HG03354 (cell line): Measurements from ENCODE around the gene LRRC8D.
A peak's percentile ranks its signal among the peaks of the same experiment; 100 is the strongest.

ENCODE experiments used
- ATAC-seq: cut with Tn5 transposase; IDR thresholded peaks from one replicate; pipeline ENCODE4 v1.9.1; 2021; ENCODE audit warnings: mild to moderate bottlenecking; ENCODE audit not compliant: unreplicated experiment, poor library complexity, severe bottlenecking

Gene LRRC8D

DNA sequence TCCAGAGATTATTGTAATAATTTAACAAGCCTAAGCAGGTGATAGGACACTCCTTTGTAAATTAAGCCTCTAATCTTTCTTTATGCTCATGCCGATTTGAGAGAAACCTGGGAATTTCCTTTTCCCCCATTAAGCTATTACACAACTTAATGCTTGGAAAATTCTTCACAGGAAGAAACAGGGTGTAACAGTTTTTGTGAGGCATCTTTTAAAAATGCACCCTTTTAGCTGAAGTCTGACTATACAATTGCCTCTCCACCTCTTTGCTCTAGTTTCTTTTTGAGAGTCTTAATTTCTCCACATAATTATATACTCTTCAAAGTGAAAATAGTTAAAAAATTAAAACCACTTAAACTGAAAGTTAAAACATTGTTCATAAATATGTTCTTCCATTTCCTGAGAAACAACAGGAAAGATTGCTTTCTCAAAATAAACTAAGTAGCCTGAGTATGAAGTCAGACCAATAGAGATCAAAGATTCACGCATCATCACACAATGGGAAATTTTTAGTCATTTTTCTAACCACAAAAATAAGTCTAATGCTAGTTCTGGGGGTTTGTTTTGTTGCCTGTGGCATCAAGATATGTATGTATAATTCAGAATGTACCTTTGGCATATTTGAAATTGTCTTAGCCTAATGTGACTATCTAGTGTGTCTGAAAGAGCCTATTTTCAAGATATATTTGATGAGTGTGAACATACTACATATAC lies 34.7 kb downstream of the LRRC8D start:
- ATAC-seq, result peak; percentile 95

DNA sequence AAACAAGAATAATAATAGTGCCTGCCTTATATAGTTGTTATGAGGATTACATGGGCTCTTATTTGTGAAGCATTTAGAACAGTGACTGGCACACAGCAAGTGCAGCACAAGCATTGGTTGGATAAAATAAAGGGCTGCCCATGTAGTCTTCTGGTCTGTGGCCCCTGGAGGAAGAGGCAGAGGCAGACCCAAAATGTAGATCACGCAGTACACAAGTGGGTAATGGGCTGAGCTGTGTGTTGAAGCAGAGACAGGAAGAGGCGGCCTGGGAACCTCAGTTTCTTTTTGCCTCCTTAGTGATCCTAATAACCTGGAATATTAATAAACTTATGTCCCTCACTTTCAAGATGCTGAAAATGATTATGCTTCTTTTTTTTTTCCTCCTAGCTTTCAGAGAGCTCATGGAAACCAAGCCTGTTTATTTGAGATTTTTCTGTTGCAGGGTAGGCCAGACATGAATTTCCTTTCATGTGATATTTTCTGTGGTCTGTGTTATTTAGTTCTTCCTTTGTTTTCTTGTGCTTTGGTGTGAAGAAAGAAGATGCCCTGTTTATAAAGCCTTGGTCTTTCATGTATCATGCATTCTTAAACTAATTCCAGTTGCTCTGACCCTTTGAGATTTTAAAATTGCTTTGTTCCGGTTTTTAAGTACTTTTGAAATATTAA lies 42.5 kb downstream of the LRRC8D start:
- ATAC-seq, result no peak

DNA sequence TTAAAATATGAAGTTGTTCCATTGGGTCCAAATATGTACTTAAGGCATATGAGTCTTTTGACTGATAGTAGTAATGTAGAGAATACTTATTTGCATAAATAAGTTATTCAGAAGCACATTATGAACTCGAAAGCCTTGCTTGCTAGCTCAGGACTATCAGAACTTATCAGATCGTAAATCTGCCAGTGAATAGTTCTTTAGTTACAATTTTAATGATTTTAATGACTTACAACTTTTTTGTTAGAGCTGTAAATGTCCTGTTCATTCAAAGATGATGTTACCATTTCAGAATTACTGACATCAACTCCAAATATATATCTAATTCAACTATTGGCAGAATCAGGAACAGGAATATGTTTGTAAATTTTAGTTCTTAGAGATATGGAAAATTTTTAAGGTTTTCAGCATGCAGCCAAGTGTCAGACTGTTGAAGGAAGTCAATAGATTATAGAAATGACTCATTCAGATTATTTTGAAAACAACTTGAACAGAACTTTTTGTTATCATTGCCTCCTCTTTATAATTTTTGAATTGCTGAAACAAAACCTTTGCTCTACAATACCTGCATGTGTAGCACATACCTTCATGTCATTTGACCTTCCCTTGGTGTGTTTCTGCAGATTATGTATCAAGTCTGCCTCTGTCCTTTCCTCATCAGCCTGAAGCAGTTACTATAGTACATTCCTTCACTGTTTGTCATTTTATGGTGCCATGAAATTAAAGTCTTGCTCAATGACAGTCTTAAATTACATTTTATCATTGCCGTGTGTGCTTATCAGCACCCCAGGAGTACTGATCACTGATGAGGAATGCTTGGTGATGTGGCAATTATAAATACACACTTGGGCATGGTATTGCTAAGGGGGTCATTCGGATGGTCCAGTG lies 44.9 kb downstream of the LRRC8D start:
- ATAC-seq, result no peak

DNA sequence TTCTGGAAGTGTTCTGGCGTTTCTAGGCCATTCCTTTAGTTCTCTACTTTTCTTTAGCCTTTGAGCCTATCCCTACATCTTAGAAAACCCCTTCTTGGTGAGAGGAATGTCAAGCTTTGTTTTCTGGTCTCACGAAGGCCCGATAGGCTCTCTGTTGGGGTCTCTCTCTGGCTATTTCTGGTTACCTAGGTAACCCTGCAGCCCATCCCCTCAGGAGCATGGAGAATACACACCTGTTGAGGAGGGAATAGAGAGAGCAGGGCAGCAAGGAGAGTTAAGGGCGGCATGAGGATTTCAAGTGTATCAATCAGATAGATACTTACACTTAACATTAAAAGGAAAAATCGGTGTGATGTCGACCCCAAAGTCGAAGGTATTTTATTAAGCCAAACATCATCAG lies 45.7 kb downstream of the LRRC8D start:
- ATAC-seq, result no peak

DNA sequence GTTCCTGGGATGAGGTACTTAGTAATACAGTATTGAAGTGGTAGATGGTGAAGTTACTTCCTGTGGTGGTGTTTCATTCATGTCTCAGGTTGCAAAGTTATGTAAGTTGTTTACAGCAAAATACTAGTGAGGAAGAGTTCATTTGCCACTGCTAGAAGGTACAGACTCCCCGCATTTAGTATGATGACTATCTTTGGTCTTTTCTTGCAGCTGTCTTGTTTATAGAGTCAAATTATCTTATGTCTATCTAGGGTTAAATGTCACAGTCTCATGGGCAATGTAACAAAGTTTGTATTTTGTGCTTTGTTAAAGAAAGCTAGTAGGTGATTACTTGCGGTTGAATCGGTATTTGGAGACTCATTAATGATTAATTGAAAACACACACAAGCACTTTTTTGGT lies 50.2 kb downstream of the LRRC8D start:
- ATAC-seq, result no peak

DNA sequence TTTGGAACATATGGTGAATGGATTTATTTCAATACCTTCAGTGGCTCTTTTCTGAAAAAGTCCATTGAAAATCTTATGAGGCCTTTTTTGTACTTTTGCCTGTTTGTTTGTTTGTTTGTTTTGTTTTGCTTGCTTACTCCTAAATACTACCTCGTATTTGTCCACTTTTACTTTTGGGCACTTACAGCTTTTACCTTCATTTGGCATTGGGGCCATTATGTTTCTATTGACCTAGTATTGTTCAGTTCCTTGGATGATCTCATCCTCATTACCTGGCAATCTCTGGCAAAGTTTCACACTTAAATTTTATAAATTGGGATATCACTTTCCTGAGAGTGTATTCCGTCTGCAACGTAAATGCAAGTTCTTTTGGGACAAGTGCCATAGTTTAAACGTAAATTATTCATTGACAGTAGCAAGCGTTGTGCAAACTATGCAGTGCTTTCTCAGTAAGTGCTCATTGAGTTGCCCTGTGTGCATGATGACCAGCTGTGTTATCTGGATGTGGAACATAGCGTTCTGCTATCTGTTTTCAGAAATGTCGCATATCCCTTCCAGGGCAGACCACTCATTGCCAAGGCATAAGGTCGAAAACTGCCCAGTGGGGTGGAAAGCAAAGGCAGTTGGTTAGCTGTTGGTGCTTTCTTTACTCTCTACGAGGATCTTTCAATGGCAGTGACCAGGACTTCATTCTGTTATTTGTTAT lies 51.1 kb downstream of the LRRC8D start:
- no peak for ATAC-seq

DNA sequence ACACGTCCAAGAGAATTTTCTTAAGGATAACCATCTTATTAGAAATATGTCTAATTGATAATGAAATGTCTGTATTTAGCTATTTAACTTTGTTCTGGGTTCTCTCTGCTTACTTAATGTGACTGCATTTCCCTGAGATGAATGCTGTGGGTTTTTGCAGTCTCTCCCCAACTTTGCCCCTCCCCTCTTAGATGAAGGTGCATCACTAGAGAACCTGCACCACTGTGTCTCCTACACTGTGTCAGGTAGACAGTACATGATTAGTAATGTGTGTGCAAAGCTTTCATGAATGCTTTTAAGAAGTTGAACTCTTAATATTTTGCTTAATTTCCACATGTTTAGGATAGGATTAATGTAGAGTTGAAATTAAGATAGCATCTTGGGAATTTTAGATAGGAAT lies 51.7 kb downstream of the LRRC8D start:
- ATAC-seq, result no peak

DNA sequence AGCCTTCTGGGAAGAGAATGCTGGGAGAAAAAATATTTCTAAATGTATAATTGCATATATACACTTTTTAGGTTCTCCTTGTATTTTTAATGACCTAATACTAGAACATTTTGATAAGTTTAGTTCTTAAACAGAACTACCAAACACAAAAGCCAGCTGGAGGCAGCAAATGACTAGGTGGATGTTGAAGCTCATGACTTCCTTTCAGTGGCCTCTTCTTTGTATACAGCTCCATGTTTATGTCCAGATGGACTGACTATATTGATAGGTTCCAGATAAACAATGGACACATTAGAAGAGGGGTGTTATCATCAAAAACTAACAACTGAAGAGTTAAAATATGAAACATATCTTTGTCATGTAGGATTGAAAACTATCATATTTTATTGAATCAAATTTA lies 52.5 kb downstream of the LRRC8D start:
- no peak for ATAC-seq

DNA sequence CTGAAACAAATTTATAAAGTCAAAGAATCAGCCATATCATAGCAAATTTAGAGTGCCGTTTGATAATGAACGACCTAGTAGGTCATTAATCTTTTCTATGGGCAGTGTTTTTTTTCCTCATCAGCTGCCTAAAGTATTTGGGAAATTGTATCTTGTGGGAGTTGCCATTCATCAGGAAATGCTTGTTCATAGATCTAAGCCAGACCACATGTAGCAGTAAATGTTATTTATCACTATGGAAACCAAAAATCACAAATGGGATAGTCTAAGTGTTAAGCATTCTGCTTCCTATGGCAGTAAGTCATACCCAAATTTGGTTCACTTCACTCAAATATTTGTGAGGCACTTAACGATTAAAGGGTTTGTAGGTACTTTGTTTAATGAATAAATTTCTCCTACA lies 52.9 kb downstream of the LRRC8D start:
- no peak for ATAC-seq

DNA sequence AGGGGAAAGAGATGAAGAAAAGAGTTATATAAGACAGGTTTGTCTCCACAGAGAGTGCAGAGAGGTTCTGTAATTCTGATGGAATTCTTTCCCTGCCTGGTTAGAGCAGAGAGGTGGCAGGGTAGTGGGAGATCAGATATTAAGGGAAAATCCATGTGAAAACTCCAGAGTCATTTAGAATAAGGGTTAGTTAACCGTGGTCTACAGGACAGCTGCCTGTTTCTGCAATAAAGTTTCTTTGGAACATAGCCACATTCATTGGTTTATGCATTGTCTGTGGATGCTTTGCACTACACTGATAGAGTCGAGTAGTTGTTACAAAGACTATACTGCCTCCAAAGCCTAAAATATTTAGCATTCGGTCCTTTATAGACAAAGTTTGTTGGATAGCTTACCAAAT lies 55.6 kb downstream of the LRRC8D start:
- ATAC-seq, result no peak

DNA sequence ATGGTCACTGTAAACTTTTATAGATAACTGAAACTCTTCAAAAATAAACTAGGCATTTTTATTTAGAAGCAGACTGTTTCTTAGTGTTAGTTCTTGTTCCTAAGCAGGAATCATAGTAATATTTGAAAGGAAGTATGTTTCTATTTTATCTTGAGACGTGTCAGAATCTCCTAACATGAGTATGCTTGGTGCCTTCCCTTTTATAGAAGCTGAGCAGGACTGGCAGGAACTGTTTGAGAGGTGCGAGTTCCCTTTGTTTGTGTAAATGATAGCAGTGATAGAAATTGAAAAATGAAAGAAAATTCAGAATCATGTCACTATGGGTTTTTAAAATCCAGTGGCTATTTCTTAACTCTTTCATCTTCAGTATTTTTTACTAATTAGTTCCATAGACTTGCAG lies 56.9 kb downstream of the LRRC8D start:
- no peak for ATAC-seq

DNA sequence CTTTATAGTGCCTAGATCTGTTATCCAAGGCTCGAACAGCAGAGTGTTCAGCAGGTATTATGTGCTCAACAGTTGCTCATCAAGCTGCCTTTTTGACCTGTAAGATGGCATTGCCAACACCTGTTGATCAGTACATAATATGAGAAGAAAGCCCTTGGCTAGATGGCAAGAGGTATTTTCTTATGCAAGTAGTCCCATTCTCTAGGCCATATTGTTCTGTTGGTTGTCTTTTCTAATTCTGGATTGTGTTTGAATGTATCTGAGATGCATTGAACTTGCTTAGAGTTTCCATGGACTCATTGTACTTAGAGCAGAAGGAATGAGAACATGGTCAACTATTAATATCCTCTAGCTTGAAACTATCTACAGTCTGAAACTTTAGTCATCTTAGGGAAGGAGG lies 57.4 kb downstream of the LRRC8D start:
- ATAC-seq, result no peak

DNA sequence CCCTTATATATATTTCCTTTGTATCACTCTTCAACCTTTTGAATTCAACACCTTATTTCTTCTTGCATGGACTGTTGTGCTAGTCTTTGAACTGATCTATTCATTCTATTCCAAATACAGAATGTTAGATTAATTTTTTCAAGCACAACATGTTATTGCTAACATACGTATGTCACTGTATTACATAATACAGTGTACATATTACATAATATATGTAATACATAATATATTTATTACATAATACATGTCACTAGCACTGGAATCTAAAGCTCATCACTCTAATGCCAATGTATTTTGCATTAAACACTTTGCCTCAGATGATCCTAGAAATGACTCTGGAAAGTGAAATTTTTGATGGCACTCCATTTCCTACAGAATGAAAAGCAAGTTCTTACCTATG lies 59.8 kb downstream of the LRRC8D start:
- ATAC-seq, result no peak

DNA sequence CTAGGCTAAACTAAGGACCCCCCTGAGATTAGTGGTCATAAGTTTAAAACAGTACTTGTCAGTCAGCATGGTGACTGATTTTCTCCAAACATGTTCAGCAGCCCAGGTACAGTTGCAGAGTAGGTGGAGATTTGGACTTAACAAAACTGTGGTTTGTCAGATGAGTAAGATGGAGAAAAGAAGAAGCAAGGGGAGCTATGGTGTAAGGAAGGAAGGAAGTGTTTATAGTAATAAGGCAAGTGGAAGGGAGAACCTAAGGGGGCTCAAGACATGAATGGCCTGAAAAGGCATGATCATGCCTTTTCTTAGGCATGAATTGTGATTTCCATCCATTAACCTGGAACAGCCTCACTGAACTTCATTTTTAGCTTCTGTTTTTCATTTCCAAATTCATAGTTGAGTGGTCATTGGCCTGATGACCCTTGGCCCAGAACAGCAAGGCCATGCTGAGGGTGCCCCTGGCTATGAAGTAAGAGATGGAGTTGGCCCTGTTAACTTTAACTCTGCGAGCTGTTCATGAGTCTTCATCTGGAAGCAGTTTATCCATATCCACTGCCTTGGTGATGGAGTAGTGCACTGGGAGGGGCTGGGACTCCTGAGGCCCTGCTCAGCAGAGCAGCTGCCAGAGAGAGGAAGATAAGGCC lies 60.7 kb downstream of the LRRC8D start:
- ATAC-seq, result no peak

DNA sequence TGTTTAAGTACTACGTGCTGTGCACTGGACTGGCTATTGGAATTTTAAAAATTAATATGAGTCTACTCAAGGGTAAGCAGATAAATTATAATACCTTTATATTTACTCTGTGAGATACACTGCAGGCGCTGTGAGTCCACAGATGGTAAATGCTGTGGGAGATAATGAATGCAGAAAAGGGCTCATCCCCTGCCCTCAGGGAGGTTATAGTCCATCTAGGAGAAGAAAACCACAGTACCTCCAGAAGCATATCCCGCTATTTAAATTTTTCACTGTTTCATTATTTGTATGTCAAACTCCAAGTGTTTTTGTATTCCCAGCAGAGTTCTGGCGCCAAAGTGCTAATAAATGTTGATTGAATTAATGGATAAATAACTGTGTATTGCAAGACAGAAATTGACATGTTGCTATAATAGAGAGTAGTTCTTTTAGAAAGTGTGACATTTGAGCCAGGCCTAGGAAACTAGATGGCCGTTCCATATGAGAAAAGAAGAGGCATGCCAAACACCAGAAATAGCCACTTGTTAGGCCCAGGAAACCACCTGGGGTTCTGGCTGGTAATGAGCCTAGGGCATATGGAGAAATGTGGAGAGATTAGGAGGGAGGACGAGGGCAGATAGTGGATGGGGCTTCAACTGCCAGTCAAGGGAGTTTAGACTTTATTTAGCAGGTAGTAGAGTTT lies 61.7 kb downstream of the LRRC8D start:
- no peak for ATAC-seq

DNA sequence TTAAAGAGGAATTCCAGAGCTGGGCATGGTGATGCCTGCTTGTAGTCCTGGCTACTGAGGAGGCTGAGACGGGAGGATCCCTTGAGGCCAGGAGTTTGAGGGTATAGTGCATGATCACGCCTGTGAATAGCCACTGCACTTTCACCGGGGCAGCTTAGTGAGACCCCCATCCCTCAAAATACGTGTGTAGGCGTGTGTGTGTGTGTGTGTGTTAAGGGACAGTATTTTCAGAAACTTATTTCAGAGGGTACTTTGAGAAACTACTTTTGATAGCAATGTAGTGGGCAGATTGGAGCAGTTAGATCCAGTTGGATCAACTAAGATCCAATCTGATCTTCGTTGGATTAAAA lies 62.2 kb downstream of the LRRC8D start:
- ATAC-seq, result no peak

DNA sequence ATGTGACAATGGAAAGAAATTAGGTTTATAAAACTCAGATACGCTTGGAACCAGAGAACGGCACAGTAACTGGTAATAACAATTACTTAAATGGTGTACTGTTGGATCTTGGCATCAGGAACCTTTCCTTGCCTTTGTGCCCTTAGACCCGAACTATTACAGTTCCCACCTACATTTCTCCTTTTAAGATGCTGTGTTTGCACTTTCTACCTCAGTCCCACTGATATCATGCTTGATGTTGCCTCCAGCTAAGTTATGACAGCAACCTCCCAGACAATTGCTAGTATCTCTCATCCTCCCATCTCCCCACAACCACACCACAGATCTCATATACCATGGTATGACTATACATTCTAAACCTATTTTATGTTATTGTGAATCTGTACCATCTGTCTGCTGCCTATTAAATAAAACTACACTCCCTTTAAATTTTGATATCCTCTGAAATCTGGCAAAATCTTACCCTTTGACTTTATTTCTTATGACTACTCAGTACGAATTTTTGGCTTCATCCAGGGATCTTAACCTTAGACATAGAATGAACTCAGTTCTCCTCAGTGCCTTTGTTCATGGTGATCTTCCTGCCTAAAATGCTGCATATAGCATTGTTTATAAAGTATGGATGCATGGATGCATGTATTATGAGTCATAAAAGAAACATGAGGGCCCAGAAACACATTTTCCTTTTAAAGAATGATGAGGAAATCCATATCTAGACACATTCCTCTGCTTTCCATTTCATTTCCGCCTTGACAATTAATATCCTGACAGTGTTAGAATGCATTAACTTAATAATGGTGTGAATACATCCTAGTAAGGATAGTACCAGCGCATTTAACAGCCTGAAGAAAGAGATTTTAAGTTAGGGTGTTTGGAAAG lies 64.1 kb downstream of the LRRC8D start:
- no peak for ATAC-seq

DNA sequence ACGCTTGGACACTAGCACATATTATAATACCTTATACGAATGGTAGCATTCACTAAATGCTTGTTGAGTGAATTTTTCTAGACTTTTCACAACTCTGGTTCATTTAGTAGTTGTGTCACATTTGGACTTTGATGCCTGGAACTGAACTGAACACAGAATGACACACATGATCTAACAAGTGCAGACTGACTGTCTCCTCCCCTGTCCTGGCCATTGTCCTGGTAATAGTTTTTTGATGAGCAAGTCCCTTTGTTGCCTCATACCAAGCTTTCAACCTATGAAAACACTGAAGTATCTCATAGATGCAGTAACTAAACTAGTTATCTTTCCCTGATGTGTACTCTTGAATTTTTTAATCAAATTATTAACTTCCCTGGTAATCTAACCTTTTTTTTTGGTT lies 66.4 kb downstream of the LRRC8D start:
- ATAC-seq, result no peak
